ENCODE results near the gene ASCL3. TPM values are rescaled to one million over a fixed set of nuclear protein-coding genes. Genes with fewer than 3 reads are reported as not detected.

ASCL3 gene
- total and polyA plus RNA-seq, 2 of the 8 experiments (the other 6 are each of a cell fraction or from before 2014, with no cell fraction given): not detected

GRCh38 chr11:8928205-8928604 lies 14.6 kb downstream of the ASCL3 start:
- Histone ChIP-seq H2AK5ac (ENCODE audit: low read depth, low read length) (no peak overlapping the region), H3K4ac (replicated peaks; ENCODE audit: insufficient read length, low read depth, low read length) (no peak overlapping the region), H3K79me2 (ENCODE audit: control insufficient read depth in 1 of 2, insufficient read depth in 2 of 2, low read length in 2 of 2) (no peaks in the 10 kb centered on the region), H3K4me1 (replicated peaks in 1 of 4; ENCODE audit: control insufficient read depth in 3 of 4, insufficient read depth in 4 of 4, low read length in 3 of 4) (peaks cover 0 to 8% (median under 1%) of the 10 kb centered on the region in 4 experiments; a peak in 2 of 7 replicates), H3K23me2 (ENCODE audit: low read depth, low read length) (no peaks in the 10 kb centered on the region), H4K91ac (replicated peaks; ENCODE audit: insufficient read length, low read length) (no peak overlapping the region), H2BK12ac (ENCODE audit: low read depth, low read length) (no peak overlapping the region), H4K5ac (ENCODE audit: insufficient read length, low read depth, low read length) (no peak overlapping the region), H3K14ac (ENCODE audit: insufficient read length) (no peak overlapping the region), H3K18ac (ENCODE audit: extremely low read depth, low read length) (peak overlapping the region; percentile 48; the same call in 1 of the 2 replicates), H3K56ac (replicated peaks; ENCODE audit: insufficient read length, low read depth, low read length) (no peak overlapping the region), H2BK120ac (replicated peaks; ENCODE audit: low read depth, low read length) (no peak overlapping the region), H3K27ac (ENCODE audit: low read depth, low read length) (no peak overlapping the region), H4K8ac (ENCODE audit: extremely low read depth, insufficient read depth, low read length) (no peak overlapping the region; the same call in 1 of the 2 replicates), H2BK15ac (ENCODE audit: low read length) (no peak overlapping the region), H3K9me3 (ENCODE audit: insufficient read depth in 2 of 2, low read depth in 1 of 2, low read length in 1 of 2) (no peaks in the 10 kb centered on the region), H2BK5ac (ENCODE audit: low read depth, low read length) (no peak overlapping the region), H3K9ac (replicated peaks in 1 of 4; ENCODE audit: extremely low read depth in 1 of 4, low read depth in 3 of 4, low read length in 3 of 4) (no peak overlapping the region), H3K4me3 (ENCODE audit: extremely low read depth in 1 of 4, insufficient read depth in 2 of 4, low read depth in 3 of 4, low read length in 4 of 4) (no peak overlapping the region), H4K20me1 (replicated peaks in 1 of 2; ENCODE audit: control insufficient read depth in 1 of 2, insufficient read depth in 2 of 2, low read length in 2 of 2) (no peaks in the 10 kb centered on the region), H3K79me1 (ENCODE audit: low read depth, low read length) (no peaks in the 10 kb centered on the region; the same call in 1 of the 2 replicates), H2AFZ (ENCODE audit: low read length) (no peak overlapping the region), H3K23ac (ENCODE audit: insufficient read length) (no peak overlapping the region), H3K27me3 (replicated peaks in 1 of 4; ENCODE audit: control insufficient read depth in 3 of 4, extremely low read depth in 1 of 4, insufficient read depth in 3 of 4, low read length in 3 of 4) (no peaks in the 10 kb centered on the region), H3K36me3 (ENCODE audit: control insufficient read depth in 2 of 4, insufficient read depth in 4 of 4, low read length in 3 of 4) (peaks cover 0 to 3% (median under 1%) of the 10 kb centered on the region in 4 experiments; a peak in 3 of 8 replicates), H3K4me2 (ENCODE audit: insufficient read depth in 1 of 2, low read depth in 2 of 2, low read length in 2 of 2) (no peak overlapping the region), H2BK20ac (ENCODE audit: low read length) (no peak overlapping the region)
- ChIA-PET CTCF (ENCODE audit: partially characterized antibody) (interaction anchor here (0.6 to 3.4 kb wide), 4 partner anchors 13 to 343 kb away, joined by 3 to 20 read pairs (median 6); no protein-coding TSS in a partner anchor), POLR2A (ENCODE audit: partially characterized antibody) (interaction anchor here (1.8 kb wide), 1 partner anchor 16 kb away, joined by 4 read pairs; no protein-coding TSS in a partner anchor)
- no peak for FAIRE-seq
- 83% methylated on average over 3 of the region's 4 CpGs; no CpG with 5 or more reads in 1 of the 2 experiments for WGBS, 2 experiments (ENCODE audit: extremely low coverage in 1 of 2, insufficient coverage in 1 of 2, insufficient read length in 1 of 2, insufficient replicate concordance in 2 of 2, low coverage in 1 of 2, low lambda C conversion rate in 2 of 2, missing lambda C conversion rate in 1 of 2)
- no peak for DNase-seq (ENCODE audit: low read depth in 1 of 2, low spot score in 2 of 2)
- no peak for TF ChIP-seq TCF12 (IDR thresholded peaks at IDR 0.05; ENCODE audit: low read depth, low read length)
- no peak for TF ChIP-seq KDM5A (IDR thresholded peaks at IDR 0.05; ENCODE audit: low read length)

Measured in H1 (cell line).